ENCODE data around the gene MRM2.

Gene MRM2

DNA sequence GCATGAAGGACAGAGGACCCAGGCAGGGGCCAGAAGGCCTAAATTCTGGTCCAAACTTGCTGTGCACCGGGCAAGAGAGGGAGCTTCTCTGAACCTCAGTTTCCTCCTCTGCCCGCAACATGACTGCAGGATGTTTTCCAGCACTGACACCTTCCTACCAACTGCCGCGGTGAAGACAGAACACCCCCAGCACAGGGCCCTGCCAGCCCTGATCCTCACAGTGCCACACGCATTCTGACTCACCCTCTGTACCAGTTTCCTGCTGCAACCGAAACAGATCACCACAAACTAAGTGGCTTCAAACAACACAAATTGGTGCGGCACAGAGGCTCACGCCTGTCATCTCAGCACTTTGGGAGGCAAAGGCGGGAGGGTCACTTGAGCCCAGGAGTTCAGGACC, 27.4 kb downstream of the MRM2 start (continued):
- TF ChIP-seq CTCF (tag by site-specific recombination; IDR thresholded peaks at IDR 0.05): no peak

DNA sequence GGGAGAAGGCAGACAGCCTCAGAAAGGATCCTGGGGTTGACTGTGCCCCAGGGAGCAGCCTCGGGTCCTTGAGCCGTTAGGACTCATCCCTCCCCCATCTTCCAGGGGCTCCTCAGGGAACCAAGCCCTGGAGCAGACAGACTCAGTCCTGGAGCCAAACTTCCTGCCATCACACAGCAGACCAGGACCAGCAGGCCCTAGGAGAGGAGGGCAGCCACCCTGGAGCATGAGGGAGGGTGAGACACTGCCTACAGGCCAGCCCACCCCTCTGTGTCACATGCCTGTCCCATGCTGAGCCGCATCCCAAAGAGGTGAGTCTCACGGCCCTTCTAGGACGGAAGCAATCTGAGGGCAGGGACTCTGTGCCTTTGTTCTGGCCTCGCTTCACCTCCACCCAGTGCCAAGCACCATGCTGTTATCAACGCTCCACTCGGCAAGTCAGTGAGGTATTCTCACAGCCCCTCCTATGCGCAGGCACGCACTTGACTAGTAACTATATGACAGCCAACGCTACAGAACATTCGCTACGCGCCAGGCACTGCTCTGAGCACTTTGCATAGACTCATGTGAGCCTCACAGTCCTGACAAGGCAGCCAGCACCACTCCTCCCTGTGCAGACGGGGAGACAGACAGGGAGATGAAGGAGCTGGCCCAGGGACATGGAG, 28.3 kb downstream of the MRM2 start:
- Histone ChIP-seq H3K36me3 (ENCODE audit: control insufficient read depth in 2 of 2, insufficient read depth in 1 of 2, low read length in 2 of 2) (peaks cover 0 to 88% of the 10 kb centered on the region in 2 experiments; a peak in 2 of 3 replicates), H3K9me3 (ENCODE audit: control insufficient read depth, insufficient read depth, low read depth, low read length) (no peaks in the 10 kb centered on the region), H3K4me3 (ENCODE audit: low read depth, low read length) (no peak overlapping the region), H3K4me1 (ENCODE audit: control insufficient read depth, insufficient read depth, low read length) (no peaks in the 10 kb centered on the region), H3K27ac (ENCODE audit: extremely low read depth, low read depth, low read length) (no peak overlapping the region)
- no peak for TF ChIP-seq ZNF202 (tag by site-specific recombination; IDR thresholded peaks at IDR 0.05; ENCODE audit: borderline replicate concordance)
- peak; percentile 33; the same call in 1 of the 2 replicates for TF ChIP-seq ZIC2 (tag by site-specific recombination; IDR thresholded peaks at IDR 0.05)
- no peak for TF ChIP-seq KLF1 (tag by site-specific recombination; IDR thresholded peaks at IDR 0.05)
- ChIA-PET CTCF (interaction anchor here (0.6 to 1.0 kb wide), 3 partner anchors 134 to 507 kb away, joined by 3 to 4 read pairs (median 4); no protein-coding TSS in a partner anchor), POLR2A (no interaction called here)

DNA sequence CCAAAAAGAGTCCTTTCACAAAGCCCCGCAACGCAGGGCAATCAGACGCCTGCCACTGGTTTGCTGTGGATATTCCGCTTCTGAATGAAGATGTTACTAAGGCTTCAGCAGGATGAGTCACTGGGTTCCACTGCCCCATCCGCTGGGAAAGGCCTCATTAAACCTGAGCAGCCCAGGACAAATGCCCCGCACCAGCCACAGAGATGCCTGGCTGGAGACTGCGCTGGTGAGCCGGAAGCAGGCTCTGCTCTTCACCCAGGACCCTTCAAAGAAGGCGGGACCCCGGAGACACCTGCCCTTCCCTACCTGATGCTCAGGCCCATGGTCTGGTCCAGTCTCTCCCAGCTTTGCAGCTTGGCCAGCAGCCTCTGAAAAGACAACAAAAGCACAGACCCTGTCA, 29.1 kb downstream of the MRM2 start:
- Histone ChIP-seq H3K36me3 (ENCODE audit: control insufficient read depth in 2 of 2, insufficient read depth in 1 of 2, low read length in 2 of 2) (peaks cover under 1 to 89% of the 10 kb centered on the region in 2 experiments; a peak in 2 of 3 replicates), H3K9me3 (ENCODE audit: control insufficient read depth, insufficient read depth, low read depth, low read length) (no peaks in the 10 kb centered on the region)

More for the DNA sequence above, 29.1 kb downstream of the MRM2 start:
- Histone ChIP-seq H3K4me1 (ENCODE audit: control insufficient read depth, insufficient read depth, low read length) (no peaks in the 10 kb centered on the region), H3K4me3 (ENCODE audit: low read depth, low read length) (no peak overlapping the region), H3K27ac (ENCODE audit: extremely low read depth, low read depth, low read length) (no peak overlapping the region)
- CTCF ChIA-PET: no interaction called here
- TF ChIP-seq ZNF26 (tag by site-specific recombination; IDR thresholded peaks at IDR 0.05) (no peak), ZNF621 (tag by site-specific recombination; IDR thresholded peaks at IDR 0.05) (no peak), ZNF416 (tag by site-specific recombination; IDR thresholded peaks at IDR 0.05) (no peak), ZNF558 (tag by site-specific recombination; IDR thresholded peaks at IDR 0.05) (no peak), ZNF214 (tag by site-specific recombination; IDR thresholded peaks at IDR 0.05; ENCODE audit: borderline replicate concordance) (no peak), KLF8 (tag by site-specific recombination; IDR thresholded peaks at IDR 0.05) (no peak), ZNF692 (tag by site-specific recombination; IDR thresholded peaks at IDR 0.05) (no peak), ZNF138 (tag by site-specific recombination; IDR thresholded peaks at IDR 0.05; ENCODE audit: borderline replicate concordance) (no peak), SP7 (tag by site-specific recombination; IDR thresholded peaks at IDR 0.05) (no peak), ZNF654 (tag by site-specific recombination; IDR thresholded peaks at IDR 0.05; ENCODE audit: low read depth) (no peak), ZNF184 (tag by site-specific recombination; IDR thresholded peaks at IDR 0.05) (no peak), ZNF423 (tag by site-specific recombination; IDR thresholded peaks at IDR 0.05) (no peak), IKZF3 (tag by site-specific recombination; IDR thresholded peaks at IDR 0.05) (no peak)
- TF ChIP-seq, protein P1, sequence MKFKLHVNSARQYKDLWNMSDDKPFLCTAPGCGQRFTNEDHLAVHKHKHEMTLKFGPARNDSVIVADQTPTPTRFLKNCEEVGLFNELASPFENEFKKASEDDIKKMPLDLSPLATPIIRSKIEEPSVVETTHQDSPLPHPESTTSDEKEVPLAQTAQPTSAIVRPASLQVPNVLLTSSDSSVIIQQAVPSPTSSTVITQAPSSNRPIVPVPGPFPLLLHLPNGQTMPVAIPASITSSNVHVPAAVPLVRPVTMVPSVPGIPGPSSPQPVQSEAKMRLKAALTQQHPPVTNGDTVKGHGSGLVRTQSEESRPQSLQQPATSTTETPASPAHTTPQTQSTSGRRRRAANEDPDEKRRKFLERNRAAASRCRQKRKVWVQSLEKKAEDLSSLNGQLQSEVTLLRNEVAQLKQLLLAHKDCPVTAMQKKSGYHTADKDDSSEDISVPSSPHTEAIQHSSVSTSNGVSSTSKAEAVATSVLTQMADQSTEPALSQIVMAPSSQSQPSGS (tag by site-specific recombination; IDR thresholded peaks at IDR 0.05; ENCODE audit: low read depth): no peak
- TF ChIP-seq, protein P2, sequence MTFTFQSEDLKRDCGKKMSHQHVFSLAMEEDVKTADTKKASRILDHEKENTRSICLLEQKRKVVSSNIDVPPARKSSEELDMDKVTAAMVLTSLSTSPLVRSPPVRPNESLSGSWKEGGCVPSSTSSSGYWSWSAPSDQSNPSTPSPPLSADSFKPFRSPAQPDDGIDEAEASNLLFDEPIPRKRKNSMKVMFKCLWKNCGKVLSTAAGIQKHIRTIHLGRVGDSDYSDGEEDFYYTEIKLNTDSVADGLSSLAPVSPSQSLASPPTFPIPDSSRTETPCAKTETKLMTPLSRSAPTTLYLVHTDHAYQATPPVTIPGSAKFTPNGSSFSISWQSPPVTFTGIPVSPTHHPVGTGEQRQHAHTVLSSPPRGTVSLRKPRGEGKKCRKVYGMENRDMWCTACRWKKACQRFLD (tag by site-specific recombination; IDR thresholded peaks at IDR 0.05): no peak
- TF ChIP-seq, protein P3, sequence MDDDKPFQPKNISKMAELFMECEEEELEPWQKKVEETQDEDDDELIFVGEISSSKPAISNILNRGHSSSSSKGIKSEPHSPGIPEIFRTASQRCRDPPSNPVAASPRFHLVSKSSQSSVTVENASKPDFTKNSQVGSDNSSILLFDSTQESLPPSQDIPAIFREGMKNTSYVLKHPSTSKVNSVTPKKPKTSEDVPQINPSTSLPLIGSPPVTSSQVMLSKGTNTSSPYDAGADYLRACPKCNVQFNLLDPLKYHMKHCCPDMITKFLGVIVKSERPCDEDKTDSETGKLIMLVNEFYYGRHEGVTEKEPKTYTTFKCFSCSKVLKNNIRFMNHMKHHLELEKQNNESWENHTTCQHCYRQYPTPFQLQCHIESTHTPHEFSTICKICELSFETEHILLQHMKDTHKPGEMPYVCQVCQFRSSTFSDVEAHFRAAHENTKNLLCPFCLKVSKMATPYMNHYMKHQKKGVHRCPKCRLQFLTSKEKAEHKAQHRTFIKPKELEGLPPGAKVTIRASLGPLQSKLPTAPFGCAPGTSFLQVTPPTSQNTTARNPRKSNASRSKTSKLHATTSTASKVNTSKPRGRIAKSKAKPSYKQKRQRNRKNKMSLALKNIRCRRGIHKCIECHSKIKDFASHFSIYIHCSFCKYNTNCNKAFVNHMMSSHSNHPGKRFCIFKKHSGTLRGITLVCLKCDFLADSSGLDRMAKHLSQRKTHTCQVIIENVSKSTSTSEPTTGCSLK (tag by site-specific recombination; IDR thresholded peaks at IDR 0.05): no peak
- POLR2A ChIA-PET: no interaction called here
